T-helper 1 cell (primary cell): ENCODE measurements around the gene PATJ.
A peak's percentile ranks its signal among the peaks of the same experiment; 100 is the strongest.
"Not testable (repeated sequence)": the region's sequence is repeated elsewhere in the genome, so short reads cannot be mapped to it uniquely, and the experiment has no call there.

Experiments
- DNase-seq, 5 donors: peaks; one replicate each; pipeline ENCODE4 v3.0.0-alpha.2; 2012 to 2020

PATJ gene

DNA sequence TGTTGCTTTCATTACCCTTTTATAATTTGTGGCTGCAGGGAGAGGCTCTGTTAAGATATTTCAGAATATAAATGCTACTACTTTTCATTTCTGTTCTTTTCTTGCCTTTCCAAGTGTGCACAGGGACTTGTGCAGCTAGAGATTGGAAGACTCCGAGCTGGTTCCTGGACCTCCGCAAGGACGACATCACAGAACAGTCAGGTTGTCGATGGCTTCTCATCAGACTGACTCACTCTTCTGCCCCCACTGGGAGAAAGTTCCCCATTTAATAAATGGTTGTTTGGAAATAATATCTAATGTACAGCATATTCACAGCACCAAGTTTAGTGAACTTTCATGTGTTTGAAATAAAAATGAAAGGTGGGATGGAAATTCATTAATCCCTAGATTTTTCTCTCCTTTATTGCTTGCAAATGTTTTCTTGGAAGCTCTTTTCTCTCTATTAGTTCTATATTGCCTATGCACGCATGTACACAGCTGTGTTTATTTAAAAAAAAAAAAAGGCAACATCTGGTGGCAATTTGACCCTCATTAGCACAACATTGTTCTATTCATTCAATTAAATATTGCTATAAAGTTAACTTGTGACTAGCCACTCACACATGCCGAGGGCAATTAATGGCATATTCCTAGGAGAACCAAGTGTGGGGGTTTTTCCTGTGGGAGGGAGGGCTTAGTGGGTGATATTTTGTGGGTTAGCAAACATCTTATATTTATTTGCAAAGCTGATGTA lies 374.9 kb downstream of the PATJ start:
- DNase-seq, result no peak

DNA sequence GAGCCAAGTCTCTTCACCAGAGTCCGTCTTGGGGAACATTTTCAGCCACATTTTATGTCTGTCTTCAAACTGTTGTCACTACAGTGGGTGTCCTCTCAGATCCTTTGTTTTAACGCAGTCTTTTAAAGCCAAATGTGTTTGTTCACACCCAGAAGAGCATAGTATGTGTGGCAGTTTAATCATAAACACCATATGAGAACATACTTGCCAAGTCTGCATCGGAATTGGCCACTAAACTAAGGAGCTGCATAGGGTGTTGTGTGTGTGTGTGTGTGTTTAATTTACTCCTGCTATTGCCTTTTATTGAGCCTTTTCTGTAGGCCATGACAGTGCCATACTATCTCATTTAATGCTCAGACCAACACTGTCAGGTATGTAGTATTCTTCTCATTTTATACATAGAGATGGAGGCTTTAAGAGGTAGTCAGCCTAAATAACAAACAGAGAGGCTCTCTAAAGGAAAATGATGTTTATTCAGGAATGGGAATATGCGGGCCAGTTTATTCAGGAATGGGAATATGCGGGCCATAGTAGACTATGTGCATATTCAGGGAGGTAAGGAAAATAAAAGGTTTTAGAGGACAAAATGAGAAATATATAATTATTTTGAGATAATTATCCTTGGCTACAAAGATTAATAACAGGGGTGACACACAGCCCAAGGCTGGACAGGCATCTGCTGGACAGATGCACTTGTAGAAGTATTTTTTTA lies 384.5 kb downstream of the PATJ start:
- DNase-seq, result no peak

DNA sequence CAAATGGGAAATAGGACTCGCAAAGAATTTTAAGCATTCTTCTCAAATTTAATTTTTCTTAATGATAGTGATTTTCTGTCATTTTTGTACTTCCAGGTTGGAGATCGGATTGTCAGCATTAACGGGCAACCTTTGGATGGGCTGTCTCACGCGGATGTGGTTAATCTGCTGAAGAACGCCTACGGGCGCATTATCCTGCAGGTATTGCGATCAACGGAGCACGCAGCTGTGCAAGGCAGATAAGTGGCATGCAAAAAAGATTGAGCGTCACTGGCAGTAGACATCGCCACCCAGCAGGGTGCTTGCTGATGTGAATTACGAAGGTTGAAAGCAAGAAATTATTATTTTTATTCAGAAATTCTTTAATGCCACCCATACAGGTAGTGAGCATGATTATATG lies 386.5 kb downstream of the PATJ start:
- DNase-seq, result no peak

DNA sequence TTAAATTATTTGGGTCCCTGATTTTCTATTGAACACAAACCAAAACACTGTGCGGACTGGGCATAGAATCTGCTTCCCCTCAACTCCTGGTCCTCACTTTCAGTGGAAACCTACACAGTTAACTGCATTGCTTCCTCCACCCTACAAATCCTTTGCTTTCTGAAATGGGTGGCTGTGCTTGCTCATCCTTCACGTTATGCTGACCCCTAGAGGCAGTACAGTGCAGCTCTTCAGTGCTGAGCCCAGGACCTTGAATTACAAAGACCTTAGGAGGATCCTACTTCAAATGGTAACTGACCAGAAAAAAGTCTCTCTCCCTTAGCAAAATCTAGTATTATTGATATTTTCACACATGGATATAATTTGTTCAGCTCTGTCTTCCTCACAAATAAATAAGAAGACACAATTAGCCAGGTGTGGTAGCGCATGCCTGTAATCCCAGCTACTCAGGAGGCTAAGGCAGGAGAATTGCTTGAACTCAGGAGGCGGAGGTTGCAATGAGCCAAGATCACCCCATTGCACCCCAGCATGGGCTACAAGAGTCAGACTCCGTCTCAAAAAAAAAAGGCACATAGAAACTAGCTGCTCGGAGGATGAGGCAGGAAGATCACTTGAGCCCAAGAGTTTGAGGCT lies 388.9 kb downstream of the PATJ start:
- peak in 2 of 5 donors; percentile 2 to 42 for DNase-seq

DNA sequence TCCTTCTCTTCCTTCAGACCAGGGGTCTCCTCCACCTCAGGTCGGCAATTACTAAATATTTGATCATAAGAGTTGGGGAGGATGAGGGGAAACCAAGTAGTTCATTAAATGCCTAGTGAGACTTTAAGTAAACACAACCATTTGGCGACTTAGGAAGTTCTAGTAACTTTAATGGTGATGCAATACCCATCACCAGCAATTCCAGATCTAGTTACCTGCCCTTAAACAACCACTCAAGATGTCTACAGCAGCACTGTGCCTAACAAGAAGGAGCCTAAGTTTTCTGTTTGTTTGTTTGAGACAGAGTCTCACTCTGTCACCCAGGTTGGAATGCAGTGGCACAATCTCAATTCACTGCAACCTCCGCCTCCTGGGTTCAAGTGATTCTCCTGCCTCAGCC lies 395.7 kb downstream of the PATJ start:
- no peak for DNase-seq

DNA sequence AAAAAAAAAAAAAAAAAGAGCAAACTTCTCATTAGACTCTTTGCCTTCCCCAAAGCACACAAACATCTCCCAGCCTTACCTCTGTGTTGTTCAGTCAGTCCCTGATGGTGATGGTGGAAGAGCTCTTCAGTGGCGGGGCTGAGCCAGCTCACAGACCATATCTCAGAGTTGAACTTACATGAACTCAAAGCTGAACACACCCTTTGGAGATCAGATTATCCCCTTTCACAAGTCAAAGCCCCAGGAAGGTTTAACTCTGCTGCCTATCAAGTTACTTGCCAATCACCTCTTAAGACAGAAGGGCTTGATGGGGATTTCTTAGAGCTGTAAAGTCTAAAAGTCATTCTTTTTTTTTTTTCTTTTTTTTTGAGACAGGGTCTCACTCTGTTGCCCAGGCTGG lies 397.1 kb downstream of the PATJ start:
- DNase-seq, result no peak

DNA sequence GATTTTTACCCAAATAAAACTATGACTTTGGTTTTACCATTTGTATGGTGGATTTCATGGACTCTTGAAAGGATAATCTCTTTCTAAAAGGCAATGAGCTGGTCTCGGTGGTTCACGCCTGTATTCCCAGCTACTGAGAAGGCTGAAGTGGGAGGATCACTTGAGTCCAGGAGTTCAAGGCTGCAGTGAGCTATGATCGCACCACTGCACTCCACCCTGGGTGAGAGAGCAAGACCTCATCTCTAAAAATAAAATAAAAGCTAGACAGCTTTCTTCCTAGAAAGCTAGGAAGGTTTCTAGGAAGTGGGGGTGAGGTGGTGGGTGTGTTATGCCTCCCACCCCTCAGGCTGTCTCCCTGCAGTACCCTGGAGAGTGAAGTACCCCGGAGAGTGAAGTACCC lies 398.4 kb downstream of the PATJ start:
- DNase-seq, result no peak

DNA sequence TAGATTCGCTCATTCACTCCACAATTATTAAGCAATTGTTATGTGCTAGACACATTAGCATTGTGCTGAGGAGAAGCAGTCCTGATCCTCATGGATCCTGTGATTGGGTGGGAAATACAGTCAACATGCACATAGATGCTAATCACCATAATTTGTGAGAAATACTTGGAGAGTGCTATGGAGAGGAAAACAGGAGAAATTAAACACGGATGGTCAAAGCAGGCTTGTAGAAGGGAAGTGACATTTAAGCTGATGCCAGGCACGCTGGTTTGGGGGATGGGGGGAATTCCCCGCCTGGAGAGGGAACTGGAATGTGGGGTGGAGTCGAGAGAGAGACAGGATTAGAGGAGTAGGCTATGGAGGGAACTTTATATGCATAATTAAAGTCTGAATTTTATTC lies 400.2 kb downstream of the PATJ start:
- DNase-seq, result no peak

DNA sequence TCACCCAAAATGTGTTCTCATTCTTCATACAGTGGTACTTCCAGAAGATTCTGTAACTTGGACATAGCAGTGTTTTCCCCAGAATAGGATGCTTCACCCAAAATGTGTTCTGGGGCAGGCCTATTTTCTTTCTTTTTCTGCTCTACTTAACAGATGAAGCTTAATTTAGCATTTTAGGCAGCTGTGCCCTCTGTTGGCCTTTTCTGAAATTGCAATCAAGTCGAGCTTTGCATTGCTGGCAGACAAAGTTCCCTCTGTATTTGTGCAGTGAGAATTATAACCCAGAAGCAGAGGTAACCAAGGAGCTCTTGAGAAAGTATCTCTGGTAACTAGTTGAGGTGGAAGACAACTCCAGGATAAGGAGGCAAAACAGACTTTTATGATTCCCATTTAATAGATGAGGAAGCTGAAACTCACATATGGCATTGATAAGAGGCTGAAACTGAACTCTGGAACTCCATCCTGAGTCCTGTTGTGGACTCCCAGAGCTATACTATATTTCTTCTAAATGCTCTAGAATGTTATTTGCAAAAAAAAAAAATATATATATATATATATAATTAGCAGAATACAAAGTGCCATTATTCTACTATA lies 402.1 kb downstream of the PATJ start:
- DNase-seq, result peak in 2 of 5 donors; percentile 9 to 29

DNA sequence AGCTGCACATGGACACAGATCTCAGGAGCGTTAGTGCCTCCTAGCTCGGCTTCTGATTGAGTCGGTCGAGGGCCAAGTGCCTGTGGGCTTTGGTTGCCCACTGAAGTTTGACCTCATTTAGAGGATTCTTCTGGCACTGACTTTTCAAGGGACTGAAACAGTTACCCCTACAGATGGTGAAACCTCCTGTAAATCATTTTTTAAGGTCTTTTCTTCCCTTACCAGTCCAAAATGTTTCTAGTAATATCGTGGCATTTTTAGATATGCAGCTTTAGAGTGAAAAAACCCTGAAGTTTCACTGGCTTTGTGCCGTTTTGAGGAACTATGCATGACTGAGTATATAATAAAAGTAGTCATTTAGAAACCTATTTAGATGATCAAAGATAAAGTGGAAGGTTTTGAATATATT lies 417.7 kb downstream of the PATJ start:
- DNase-seq, result no peak

DNA sequence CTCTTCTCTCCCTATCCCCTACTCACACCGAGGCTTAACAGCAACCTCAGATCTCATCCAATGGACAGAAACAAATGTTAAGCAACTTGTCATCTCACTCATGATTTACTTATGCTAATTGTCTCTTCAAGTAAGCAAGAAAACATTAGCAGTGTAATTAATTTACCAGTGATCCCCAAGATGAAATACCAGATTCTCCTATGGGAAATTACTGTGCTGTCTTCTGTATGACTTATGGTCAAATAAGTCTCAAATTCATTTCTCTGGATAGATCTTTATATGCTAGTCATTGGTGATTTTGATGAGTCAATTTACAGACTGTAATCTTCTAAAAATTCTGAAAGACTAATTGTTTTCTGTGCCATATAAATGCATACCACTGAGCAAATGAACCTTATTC lies 419.4 kb downstream of the PATJ start:
- no peak for DNase-seq

DNA sequence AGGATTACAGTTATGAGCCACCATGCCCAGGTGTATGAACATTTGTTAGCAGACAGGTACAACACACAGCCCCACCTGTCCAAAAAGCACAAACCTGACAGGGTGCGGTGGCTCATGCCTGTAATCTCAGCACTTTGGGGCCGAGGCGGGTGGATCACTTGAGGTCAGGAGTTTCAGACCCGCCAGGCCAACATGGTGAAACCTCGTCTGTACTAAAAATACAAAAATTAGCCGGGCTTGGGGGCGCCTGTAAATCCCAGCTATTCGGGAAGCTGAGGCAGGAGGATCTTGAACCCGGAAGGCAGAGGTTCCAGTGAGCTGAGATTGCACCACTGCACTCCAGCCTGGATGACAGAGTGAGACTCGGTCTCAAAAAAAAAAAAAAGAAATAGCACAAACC lies 428.1 kb downstream of the PATJ start:
- not testable (repeated sequence) for DNase-seq

DNA sequence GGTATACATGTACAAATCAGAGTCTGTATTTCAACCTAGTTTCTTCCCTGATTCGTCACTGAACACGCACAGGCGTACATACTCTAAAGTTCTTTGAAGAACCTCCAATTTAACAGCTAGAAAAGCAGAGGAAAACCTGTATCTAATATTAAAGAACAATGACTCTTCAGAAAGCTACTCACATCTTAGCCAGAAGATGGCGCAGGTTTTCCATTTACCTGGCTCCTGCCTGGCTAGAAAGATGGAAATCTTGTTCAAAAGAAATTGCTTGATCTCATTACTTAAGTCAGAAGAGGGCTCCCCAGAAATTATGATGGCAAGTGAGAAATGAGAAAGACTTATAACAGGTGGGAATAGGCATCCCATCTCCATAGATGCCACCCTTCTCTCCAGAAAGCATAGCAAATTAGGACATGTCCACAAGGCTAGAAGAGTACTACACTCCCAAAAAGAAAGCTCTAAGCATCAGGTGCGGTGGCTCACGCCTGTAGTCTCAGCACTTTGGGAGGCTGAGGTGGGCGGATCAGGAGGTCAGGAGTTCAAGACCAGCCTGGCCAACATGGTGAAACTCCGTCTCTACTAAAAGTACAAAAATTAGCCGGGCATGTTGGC lies 433.4 kb downstream of the PATJ start:
- DNase-seq, result peak in 2 of 5 donors; percentile 25 to 35

DNA sequence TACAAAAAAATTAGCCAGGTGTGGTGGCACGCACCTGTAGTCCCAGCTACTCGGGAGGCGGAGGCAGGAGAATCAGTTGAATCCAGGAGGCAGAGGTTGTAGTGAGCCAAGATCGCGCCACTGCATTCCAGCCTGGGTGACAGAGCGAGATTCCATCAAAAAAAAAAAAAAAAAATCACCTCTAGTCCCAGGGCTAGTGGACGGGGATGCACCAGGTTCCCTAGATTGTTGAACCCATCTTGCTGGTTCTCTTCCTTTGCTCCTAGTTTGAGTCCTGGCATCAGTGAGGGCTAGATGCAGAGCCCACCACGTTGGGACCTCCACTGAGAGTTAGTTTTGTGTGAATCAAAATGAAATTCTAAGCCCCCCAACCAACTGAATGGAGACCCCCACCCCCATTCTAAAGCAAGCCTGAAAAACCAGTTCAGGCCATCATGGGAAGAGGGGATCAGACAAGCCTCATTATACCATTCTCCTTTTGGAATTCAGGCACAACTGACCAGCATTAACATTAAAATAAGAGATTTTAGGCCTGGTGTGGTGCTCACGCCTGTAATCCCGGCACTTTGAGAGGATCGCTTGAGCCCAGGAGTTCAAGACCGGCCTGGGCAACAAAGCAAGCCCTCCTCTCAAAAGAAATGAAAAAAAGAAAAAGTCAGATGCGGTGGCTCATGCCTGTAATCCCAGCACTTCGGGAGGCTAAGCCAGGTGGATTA lies 434.5 kb downstream of the PATJ start:
- DNase-seq, result no peak

DNA sequence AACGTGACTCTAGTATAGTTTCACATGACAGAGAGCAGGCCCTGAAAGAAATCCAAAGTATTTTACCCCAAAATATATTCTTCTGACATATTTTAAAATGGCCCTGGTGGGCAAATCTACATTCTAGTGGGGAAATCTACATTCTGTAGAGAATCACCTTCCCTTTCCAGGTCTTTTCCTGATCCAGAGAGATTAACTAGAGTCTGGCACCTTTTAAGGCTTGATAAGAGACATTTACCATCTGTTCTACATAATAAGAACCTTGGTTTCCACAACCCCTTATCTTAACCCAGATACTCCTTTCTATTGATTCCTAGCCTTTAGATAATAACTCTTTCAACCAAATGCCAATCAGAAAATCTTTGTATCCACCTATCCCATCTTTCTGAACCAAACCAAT lies 435.3 kb downstream of the PATJ start:
- DNase-seq, result no peak

DNA sequence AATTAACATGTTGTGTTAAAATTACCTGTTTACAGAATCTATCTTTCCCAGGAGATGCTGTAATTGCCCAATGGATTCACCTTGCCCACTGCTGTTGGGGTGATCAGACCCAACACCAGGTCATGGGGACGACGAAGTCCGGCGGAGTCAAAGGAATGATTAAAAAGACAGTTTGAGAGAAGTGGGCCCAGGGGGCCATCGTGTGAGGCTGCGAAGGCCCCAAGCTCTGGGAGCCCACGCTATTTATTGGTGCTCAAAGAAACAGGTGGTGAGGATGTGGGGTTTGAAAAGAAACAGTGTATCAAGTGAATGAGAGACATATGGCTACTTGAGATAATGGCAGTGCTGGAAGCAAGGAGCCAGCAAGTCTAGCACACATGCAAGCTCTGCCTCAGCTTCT lies 436.1 kb downstream of the PATJ start:
- DNase-seq, result no peak

DNA sequence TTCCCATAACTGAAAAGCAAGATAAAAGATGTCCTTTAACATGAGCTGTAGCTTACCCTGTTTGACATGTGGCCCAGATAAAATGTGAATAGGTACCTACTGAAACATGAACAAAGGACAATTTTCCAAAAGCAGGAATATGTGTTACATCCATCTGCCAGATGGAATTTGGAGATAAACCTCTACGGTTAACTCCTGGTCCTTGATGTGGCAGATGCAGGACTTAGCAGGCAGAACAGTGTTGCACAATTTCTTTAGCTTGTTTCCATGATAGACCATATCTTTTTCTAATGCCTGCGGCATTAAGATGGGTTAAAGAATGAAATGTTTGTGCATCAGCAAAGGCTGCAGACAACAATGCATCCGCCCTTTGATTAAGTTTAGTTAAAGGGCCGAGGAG lies 437.8 kb downstream of the PATJ start:
- DNase-seq, result not testable (repeated sequence)

DNA sequence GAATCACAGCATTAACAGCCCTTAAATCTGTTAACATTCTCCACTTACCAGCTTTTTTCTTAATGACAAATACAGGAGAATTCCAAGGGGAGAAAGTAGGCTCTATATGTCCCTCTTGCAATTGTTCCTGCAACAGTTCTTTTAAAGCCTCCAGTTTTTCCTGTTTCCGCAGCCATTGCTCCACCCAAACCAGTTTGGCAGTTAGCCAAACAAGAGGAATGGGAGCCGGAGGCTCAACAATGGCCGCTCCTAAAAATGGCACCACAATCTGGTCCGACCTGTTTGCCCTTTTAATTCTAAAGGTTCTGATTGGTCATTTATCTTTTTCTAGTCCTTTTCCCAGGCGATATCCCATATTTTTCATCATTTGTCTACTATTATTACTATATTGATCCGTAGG lies 438.4 kb downstream of the PATJ start:
- no peak for DNase-seq

DNA sequence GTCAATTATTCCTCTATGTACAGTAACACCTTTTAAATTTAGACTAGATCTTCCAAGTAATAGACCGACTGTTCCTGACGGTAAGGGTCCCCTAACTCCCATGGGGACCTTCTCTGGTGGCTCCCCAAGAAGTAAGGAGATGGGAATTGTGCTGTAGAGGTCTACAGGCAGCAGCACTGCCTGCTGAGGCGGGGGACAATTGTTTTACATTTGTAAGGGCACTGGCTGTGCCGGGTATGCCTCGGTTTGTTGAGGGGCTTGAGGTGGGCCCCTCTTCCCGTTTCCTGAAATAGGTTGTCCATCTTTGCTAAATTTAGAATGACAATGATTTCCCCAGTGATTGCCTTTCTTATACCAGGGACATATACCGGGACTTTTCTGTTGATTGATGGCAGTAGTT lies 439.3 kb downstream of the PATJ start:
- DNase-seq, result no peak

DNA sequence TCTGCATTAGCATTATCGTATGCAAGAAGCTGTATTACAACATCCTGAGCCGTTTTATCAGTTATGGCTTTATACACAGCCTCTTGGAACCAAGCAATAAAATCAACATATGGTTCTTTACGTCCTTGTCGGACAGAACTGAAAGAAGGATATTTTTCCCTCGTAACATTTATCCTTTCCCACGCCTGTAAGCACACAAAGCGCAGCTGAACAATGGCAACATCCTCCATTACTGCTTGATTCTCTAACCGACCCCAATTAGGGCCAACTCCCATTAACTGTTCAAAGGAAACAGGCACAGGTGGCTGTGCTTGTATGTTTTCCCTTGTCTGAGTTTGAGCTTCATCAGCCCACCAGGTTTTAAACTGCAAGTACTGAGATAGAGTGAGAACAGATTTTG lies 439.9 kb downstream of the PATJ start:
- DNase-seq, result not testable (repeated sequence)

DNA sequence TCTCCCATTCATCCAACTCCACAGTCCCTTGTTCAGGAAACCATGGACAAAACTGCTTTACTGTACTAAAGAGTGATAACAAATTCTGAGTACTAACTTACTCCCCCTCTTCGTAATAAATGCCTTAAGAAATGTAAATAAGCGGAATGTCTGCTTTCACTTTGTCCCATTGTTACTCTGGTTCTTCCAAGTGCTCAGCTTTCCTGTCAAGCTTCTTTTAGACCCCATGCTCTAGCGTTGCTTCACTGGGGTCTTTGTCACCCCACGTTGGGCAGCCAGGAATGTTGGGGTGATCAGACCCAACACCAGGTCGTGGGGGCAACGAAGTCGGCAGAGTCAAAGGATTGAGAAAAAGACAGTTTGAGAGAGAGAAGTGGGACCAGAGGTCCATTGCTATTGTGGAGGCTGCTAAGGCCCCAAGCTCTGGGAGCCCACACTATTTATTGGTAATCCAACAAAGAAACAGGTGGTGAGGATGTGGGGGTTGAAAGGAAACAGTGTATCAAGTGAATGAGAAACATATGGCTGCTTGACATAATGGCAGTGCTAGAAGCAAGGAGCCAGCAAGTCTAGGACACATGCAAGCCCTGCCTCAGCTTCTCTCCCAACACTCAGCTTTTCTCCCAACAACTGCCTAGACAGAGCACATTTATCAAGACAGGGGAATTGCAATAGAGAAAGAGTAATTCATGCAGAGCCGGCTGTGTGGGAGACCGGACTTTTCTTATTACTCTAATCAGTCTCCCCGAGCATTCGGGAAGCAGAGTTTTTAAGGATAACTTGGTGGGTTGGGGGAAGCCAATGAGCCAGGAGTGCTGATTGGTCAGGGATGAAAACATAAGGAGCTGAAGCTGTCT lies 441.1 kb downstream of the PATJ start:
- not testable (repeated sequence) for DNase-seq

DNA sequence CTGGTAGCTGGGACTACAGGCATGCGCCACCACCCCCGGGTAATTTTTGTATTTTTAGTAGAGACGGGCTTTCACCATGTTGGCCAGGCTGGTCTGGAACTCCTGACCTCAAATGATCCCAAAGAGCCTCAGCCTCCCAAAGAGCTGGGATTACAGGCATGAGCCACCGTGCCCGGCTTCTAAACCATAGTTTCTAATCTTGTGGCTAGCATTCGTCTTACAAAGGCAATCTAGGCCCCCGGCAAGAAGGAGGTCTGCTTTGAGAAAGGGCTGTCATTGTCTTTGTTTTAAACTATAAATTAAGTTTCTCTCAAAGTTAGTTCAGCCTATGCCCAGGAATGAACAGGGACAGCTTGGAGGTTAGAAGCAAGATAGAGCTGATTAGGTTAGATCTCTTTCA lies 442.1 kb downstream of the PATJ start:
- no peak for DNase-seq
